Lower leg skin (tissue), 4 donors: ENCODE data around the gene BPHL. TPM values are rescaled to one million over a fixed set of nuclear protein-coding genes. Genes with fewer than 3 reads are reported as not detected.
"Not testable (repeated sequence)": the region's sequence is repeated elsewhere in the genome, so short reads cannot be mapped to it uniquely, and the experiment has no call there.

Experiments
- DNase-seq, 2 donors: peaks; one replicate each; pipeline ENCODE4 v3.0.0-alpha.2; 2019; ENCODE audit warnings: low spot score in 2 of 2
- H3K4me3 ChIP-seq: fragments of 200-600 bp; sonication (generic); 2 replicates; pipeline ENCODE4 v1.5.1; 2017; ENCODE audit warnings: mild to moderate bottlenecking, low read depth; ENCODE audit not compliant: poor library complexity, severe bottlenecking
- CTCF ChIP-seq, 3 donors: fragments of 450-650 bp; IDR thresholded peaks; one replicate each; pipeline ENCODE4 v1.5.1; 2016; ENCODE audit warnings: antibody characterized with exemption in 3 of 3, mild to moderate bottlenecking in 3 of 3, moderate library complexity in 2 of 3
- POLR2A ChIP-seq, 2 donors: fragments of 450-650 bp; IDR thresholded peaks; one replicate each; pipeline ENCODE4 v1.6.1; 2016 to 2017; ENCODE audit warnings: antibody characterized with exemption in 2 of 2, mild to moderate bottlenecking in 1 of 2, moderate library complexity in 1 of 2
- WGBS, 2 donors: methylation state at CpG; one replicate each; pipeline ENCODE4 v1.1.5; 2018; 5-methylcytosine and 5-hydroxymethylcytosine counted together
- intact Hi-C: fragments of 100-400 bp; cut with DNase I; formaldehyde crosslinking; loops from one replicate; pipeline ENCODE4 v1.15.0; 2023; ENCODE audit warnings: low total_unique reads
- total RNA-seq, 4 donors: library from RNA; depleted of rRNA; stranded (reverse); fragments of >200 nt; gene quantifications; one replicate each; pipeline ENCODE4 v1.1.0, GENCODE V29; 2016

The BPHL gene
- total RNA-seq, 4 donors from 2014 or later = 14.9 to 30.4 (median 23.3) TPM

GRCh38 chr6:3164388-3164787 is 45.9 kb downstream of the BPHL start:
- no peak for TF ChIP-seq POLR2A (IDR thresholded peaks at IDR 0.05)
- no peak for TF ChIP-seq CTCF (IDR thresholded peaks at IDR 0.05)
- intact Hi-C loops = no loop called here
- DNase-seq = no peak
- no peak overlapping the region for H3K4me3 ChIP-seq
- 94 to 95% methylated on average over 6 of the region's 6 CpGs for WGBS, 2 donors

GRCh38 chr6:3165631-3166534 is 47.4 kb downstream of the BPHL start:
- DNase-seq = no peak
- H3K4me3 ChIP-seq = no peak overlapping the region
- 70 to 75% methylated on average over 7 of the region's 7 CpGs for WGBS, 2 donors
- TF ChIP-seq POLR2A (IDR thresholded peaks at IDR 0.05) = no peak
- no peak for TF ChIP-seq CTCF (IDR thresholded peaks at IDR 0.05)
- intact Hi-C loops = no loop called here

GRCh38 chr6:3166535-3167225 is 48.2 kb downstream of the BPHL start:
- H3K4me3 ChIP-seq, DNase-seq, intact Hi-C loops: not testable (repeated sequence)
- WGBS, 2 donors = 95 to 97% methylated on average over 10 of the region's 10 CpGs

- intact Hi-C loops, DNase-seq, H3K4me3 ChIP-seq: not testable (repeated sequence)
- WGBS, 2 donors = 93 to 98% methylated on average over 10 of the region's 10 CpGs
Observed at GRCh38 chr6:3168046-3168445, 49.5 kb downstream of the BPHL start.

- WGBS, 2 donors = 89 to 94% methylated on average over 20 to 24 of the region's 24 CpGs
- H3K4me3 ChIP-seq, intact Hi-C loops, DNase-seq: not testable (repeated sequence)
Observed at GRCh38 chr6:3170676-3171075, 52.2 kb downstream of the BPHL start.

GRCh38 chr6:3171313-3172175 is 53.0 kb downstream of the BPHL start:
- WGBS, 2 donors = 90% methylated on average over 17 of the region's 17 CpGs

GRCh38 chr6:3172789-3173188 is 54.3 kb downstream of the BPHL start:
- H3K4me3 ChIP-seq, DNase-seq, intact Hi-C loops: not testable (repeated sequence)
- 88 to 93% methylated on average over 4 of the region's 4 CpGs for WGBS, 2 donors

More at GRCh38 chr6:3171313-3172175, 53.0 kb downstream of the BPHL start:
- H3K4me3 ChIP-seq, intact Hi-C loops, DNase-seq: not testable (repeated sequence)

GRCh38 chr6:3173636-3174089 is 55.2 kb downstream of the BPHL start:
- 94 to 96% methylated on average over 11 of the region's 11 CpGs for WGBS, 2 donors
- intact Hi-C loops, DNase-seq, H3K4me3 ChIP-seq: not testable (repeated sequence)
